CD4-positive, alpha-beta T cell treated with Interferon alpha-2 for 1 hour (primary cell): Measurements from ENCODE around the gene TUBB4B.
"Not testable (repeated sequence)": the region's sequence is repeated elsewhere in the genome, so short reads cannot be mapped to it uniquely, and the experiment has no call there.

Experiments
- DNase-seq, 2 donors: peaks; one replicate each; pipeline ENCODE4 v3.0.0-alpha.2; 2020 to 2022

Gene TUBB4B

DNA sequence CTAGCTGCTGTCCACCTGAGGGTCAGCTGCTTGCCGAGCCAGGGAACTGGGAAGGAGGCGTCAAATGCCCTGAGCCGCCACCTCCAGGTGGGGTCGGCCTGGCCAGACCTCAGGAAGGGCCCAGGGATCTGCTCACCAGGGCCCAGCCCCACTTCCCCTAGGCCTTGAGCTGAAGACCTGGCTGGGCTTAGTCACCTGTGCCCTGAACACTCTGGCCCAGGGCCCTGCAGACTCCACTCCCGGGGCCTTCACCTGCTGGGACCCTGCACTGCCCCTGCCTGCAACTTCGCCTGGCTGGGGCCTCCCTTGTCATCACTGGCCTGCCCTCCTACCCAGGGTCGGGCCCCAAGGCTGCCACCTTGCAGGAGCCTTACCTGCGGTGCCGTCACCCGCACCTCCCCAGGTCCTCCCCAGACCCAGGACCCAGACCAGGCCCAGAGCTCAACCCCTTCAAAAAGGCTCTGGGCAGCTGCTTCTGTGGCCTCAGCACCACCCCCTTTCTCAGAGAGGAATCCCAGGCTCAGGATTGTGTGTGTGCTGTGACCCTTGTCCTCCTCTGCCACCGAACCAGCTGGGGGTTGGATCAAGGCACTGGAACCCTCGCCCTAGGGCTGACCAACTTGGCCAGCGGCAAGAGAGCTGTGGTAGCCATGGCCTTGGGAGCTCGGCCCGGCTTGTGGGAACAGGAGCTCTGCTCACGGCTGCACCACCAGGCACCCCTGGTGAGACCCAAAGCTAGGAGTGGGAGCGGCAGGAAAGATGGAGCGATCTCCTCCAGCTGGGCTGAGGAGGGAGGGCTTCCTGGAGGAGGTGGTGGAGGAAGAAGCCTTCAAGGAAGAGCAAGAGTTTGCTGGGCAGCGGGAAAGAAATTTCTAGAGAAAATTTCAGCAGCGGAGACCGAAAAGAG is 12.9 kb downstream of the TUBB4B start:
- no peak for DNase-seq

GRCh38 chr9:137254624-137255447 is 13.7 kb downstream of the TUBB4B start, which contains the start of gene NELFB:
Gene NELFB (plus strand): TSS chr9:137255327.
- peak; percentile 91 to 96 for DNase-seq

- no peak for DNase-seq
Measured at GRCh38 chr9:137255448-137256114, 14.5 kb downstream of the TUBB4B start.

DNA sequence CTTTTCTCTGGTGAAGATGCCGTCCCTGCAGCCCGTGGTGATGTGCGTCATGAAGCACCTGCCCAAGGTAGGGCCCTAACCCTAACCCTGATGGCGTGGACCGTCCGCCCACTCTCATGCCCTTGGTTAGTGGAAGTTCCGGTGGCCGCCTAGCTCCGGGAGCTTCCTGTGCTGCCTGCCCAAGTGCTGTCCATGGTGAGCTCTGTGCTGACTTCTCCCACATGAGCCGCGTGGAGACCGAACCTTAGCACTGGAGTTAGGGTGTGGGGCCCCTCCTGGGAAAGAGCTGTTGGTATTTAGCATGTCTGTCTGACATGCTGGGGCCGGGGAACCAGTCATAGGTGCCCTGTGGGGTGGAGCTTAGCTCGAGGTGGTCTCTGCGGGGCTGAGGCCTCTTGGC is 15.3 kb downstream of the TUBB4B start:
- no peak for DNase-seq

- DNase-seq = no peak
Measured at GRCh38 chr9:137256856-137257255, 15.8 kb downstream of the TUBB4B start.

DNA sequence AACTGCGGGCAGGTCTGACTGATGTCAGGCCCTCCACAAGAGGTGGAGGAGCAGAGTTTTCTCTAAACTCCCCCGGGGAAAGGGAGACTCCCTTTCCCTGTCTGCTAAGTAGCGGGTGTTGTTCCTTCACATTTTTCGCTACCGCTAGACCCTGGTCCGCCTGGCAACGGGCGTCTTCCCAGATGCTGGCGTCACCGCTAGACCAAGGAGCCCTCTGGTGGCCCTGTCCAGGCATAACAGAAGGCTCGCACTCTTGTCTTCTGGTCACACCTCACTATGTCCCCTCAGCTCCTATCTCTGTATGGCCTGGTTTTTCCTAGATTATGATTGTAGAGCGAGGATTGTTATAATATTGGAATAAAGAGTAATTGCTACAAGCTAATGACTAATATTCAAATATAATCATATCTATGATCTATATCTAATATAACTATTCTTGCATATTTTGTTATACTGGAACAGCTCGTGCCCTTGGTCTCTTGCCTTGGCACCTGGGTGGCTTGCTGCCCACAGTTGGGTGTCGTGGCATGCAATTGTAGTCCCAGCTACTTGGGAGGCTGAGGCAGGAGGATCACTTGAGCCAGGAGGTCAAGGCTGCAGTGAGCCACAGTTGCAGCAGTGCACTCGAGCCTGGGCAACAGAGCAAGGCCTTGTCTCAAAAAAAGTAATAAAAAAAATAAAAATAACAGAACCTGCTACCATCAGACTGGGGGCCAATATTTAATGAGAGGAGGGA is 21.3 kb downstream of the TUBB4B start:
- DNase-seq = not testable (repeated sequence)

GRCh38 chr9:137262909-137263285 is 21.8 kb downstream of the TUBB4B start:
- no peak for DNase-seq

DNA sequence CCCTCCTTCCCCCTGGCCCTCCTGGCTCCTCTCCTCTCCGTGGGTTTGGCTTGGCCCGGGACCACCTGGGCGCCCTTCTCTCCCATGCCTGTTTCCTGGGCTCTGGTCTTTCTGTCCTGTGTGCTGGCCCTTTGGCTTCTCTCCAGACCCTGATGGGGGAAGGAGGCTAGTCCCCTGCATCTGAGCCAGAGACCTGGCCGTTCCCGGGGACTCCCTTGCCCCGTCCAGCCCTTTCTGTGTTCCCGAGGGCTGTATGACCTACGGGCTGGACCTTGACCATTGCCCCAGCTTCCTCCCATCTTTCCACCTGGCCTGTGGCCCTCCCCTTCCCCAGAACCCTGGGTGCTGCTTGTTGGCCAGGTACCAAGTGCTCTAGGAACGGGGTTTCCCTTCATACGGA is 22.4 kb downstream of the TUBB4B start:
- DNase-seq = no peak

- DNase-seq = no peak
Measured at GRCh38 chr9:137264067-137264466, 23.0 kb downstream of the TUBB4B start.

GRCh38 chr9:137265496-137266161 is 24.5 kb downstream of the TUBB4B start:
- DNase-seq = no peak

- DNase-seq = no peak
Measured at GRCh38 chr9:137266162-137266527, 25.1 kb downstream of the TUBB4B start.

DNA sequence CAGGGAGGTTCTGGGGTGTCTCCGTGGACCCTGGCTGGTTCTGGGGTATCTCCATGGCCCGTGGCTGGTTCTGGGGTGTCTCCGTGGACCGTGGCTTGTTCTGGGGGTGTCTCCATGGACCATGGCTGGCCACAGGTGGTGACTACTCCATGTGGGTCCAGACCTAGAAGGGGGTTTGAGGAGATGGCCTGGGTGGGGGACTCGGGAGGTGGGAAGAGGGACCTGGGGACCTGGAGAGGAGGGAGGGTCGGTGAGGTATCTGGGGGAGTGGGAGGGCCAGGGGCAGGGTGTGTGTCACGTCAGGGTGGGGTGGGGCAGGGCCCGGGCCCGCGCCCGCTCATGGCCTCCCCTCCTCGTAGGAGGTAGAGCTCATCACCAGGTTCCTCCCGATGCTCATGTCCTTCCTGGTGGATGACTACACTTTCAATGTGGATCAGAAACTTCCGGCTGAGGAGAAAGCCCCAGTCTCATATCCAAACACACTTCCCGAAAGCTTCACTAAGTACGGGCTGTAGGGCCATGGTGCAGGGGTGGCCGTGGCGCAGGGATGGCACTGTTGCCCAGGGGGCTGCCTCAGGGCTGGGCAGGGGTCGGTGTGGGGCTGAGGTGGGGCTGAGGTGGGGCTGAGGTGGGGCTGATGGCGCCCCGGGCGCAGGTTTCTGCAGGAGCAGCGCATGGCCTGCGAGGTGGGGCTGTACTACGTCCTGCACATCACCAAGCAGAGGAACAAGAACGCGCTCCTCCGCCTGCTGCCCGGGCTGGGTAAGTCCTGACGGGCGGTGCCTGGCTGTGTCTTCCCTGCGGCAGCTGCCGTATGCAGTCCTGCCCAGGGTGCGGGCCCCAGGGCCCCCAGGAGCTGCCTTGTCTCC is 25.7 kb downstream of the TUBB4B start:
- no peak for DNase-seq

DNA sequence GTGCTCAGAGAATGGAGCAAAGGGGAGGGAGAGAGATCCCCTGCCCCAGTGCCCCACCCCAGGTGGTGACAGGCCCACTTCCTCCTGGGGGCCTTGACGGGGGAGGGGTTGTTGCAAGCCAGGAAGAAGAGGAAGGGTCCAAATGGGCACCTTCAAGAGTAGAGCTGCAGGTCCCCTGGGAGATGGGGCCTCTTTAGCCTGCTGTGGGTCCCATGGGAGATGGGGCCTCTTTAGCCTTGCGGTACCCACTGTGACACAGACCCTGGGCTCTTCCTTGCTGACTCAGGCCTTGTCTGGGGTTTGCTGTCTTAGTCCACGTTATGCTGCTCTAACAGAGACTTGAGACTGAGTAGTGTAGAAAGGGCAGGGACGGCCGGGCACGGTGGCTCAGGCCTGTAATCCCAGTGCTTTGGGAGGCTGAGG is 26.9 kb downstream of the TUBB4B start:
- no peak for DNase-seq

DNA sequence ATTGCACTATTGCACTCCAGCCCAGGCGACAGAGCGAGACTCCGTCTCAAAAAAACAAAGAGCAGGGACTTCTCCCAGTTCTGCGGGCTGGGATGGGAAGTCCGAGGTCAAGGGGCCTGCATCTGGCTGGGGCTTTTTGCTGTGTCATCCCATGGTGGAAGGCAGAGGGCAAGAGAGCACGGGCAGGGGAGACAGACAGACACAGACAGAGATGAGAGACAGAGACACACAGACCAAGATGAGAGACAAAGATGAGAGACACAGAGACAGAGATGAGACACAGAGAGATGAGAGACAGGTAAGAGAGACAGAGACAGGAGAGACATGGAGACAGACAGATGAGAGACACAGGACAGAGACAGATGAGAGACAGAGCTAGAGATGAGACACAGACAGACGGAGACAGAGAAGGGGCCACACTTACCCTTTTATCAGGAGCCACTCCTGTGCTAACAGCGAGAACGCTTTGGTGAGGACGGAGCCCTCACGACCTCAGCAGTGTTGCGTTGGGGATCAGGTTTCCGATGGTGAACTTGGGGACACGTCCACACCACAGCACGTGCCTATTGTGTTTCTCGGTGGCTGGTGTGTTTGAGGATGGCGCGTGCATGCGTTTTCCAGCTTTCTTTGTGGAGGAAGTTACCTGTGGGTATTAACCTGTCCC is 27.6 kb downstream of the TUBB4B start:
- no peak for DNase-seq

GRCh38 chr9:137269231-137269772 is 28.2 kb downstream of the TUBB4B start:
- DNase-seq = no peak

DNA sequence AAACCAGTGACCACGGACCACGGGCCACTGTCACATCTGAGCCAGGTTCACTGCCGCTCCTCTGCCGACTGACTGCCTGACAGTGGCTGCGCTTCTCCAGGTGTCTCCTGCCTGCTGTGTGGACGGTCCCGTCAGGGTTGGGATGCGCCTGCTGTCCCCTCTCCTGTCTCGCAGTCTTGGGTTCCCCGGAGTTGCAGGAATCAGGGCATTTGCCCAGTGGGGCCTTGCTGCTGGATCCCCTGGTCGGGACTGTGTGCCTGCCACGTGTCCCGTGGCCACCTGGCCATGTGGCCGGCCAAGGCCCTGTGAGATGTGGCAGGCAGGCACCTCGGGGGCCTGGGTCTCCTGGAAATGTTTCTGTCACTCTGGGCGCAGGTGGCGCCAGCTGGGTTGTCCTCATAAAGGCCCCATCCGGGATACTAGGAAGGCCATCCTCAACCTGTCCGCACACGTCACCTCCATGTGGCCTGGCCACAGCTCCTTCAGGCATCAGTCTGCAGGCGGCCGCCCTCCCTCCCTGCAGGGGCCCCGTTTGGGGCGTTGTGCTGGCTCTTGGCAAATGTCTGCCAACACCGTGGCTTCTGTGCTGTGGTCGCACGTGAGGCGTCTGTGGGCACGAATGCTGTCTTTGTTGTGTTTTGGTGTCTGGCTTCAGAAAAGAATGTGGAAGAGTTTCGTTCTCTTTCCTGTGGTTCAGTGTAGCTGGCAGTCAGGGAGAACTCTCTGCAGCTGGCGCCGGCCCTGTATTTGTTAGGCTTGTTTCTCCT is 30.0 kb downstream of the TUBB4B start:
- peak in 1 of 2 donors; percentile 24 for DNase-seq

DNA sequence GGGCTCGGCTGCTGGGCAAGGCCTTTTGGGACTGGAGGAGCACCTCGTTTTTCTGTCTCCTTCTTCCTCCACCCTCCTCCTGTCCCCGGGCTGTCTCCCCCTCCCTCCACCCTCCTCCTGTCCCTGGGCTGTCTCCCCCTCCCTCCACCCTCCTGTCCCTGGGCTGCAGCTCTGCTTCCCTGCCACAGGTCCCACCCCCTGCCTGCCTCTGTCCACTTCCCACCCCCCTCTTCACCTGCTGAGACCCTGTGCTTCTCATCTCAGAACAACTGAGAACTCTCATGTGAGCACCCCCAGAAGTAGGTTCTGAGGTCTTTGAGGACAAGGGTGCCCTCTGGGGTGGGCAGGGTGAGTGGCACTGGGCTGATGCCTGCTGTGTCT is 30.6 kb downstream of the TUBB4B start:
- no peak for DNase-seq

GRCh38 chr9:137272241-137273094 is 31.4 kb downstream of the TUBB4B start:
- no peak for DNase-seq
